Right atrium auricular region (tissue), 2 donors: ENCODE measurements around the gene PTCHD1. TPM values are rescaled to one million over a fixed set of nuclear protein-coding genes. Genes with fewer than 3 reads are reported as not detected.
A peak's percentile ranks its signal among the peaks of the same experiment; 100 is the strongest.

Source experiments
- DNase-seq: peaks from one replicate; pipeline ENCODE4 v3.0.0-alpha.2; 2019; ENCODE audit warnings: low spot score
- H3K27ac ChIP-seq, 2 donors: fragments of 200-600 bp; sonication (generic); 1 replicate in 1 of 2; 2 replicates in 1 of 2; pipeline ENCODE4 v1.5.1; 2016 to 2019
- H3K27me3 ChIP-seq, 2 donors: fragments of 200-600 bp; sonication (generic); one replicate each; pipeline versions ENCODE4 v1.5.1 to v1.6.0; 2017 to 2019
- H3K36me3 ChIP-seq: fragments of 200-600 bp; sonication (generic); one replicate; pipeline ENCODE4 v1.5.1; 2016
- H3K4me1 ChIP-seq, 2 donors: fragments of 200-600 bp; sonication (generic); one replicate each; pipeline versions ENCODE4 v1.5.1 to v1.6.0; 2017 to 2019
- H3K4me3 ChIP-seq, 2 donors: fragments of 200-600 bp; sonication (generic); 1 replicate in 1 of 2; 2 replicates in 1 of 2; pipeline ENCODE4 v1.5.1; 2017 to 2019; ENCODE audit warnings: mild to moderate bottlenecking in 1 of 2, moderate library complexity in 1 of 2
- H3K9me3 ChIP-seq, 2 donors: fragments of 200-600 bp; sonication (generic); one replicate each; pipeline ENCODE4 v1.5.1; 2019
- CTCF ChIP-seq, 2 donors: fragments of 200-600 bp; sonication (generic); IDR thresholded peaks; one replicate each; pipeline ENCODE4 v1.5.1; 2019; ENCODE audit warnings: antibody characterized with exemption in 2 of 2
- total RNA-seq, 2 donors: library from RNA; depleted of rRNA; stranded (reverse); fragments of >200 nt; gene quantifications; one replicate each; pipeline ENCODE4 v1.1.0, GENCODE V29; 2016

The PTCHD1 gene
- total RNA-seq, 2 donors from 2014 or later = 0.07 to 0.20 TPM

GRCh38 chrX:23331701-23332100, 2.9 kb upstream of the PTCHD1 start:
- no peak for DNase-seq
- Histone ChIP-seq H3K27ac (no peak overlapping the region), H3K9me3 (no peaks in the 10 kb centered on the region), H3K4me3 (peak overlapping the region in 1 of 2 donors; percentile 0), H3K36me3 (no peaks in the 10 kb centered on the region), H3K27me3 (peaks cover 0 to 3% of the 10 kb centered on the region in 2 donors), H3K4me1 (peaks cover 0 to 9% of the 10 kb centered on the region in 2 donors)
- no peak for TF ChIP-seq CTCF (IDR thresholded peaks at IDR 0.05)

GRCh38 chrX:23332101-23332887, 2.4 kb upstream of the PTCHD1 start:
- no peak for DNase-seq

GRCh38 chrX:23332888-23333821, 1.5 kb upstream of the PTCHD1 start:
- Histone ChIP-seq H3K36me3 (no peaks in the 10 kb centered on the region), H3K27ac (no peak overlapping the region), H3K4me1 (peaks cover 0 to 9% of the 10 kb centered on the region in 2 donors), H3K4me3 (peak overlapping the region in 1 of 2 donors; percentile 33), H3K9me3 (no peaks in the 10 kb centered on the region), H3K27me3 (peaks cover 0 to 3% of the 10 kb centered on the region in 2 donors)
- DNase-seq = no peak
- no peak for TF ChIP-seq CTCF (IDR thresholded peaks at IDR 0.05)

More at GRCh38 chrX:23332101-23332887, 2.4 kb upstream of the PTCHD1 start:
- Histone ChIP-seq H3K9me3 (no peaks in the 10 kb centered on the region), H3K4me1 (peaks cover 0 to 9% of the 10 kb centered on the region in 2 donors), H3K27me3 (peaks cover 0 to 3% of the 10 kb centered on the region in 2 donors), H3K27ac (no peak overlapping the region), H3K4me3 (peak overlapping the region in 1 of 2 donors; percentile 0), H3K36me3 (no peaks in the 10 kb centered on the region)
- TF ChIP-seq CTCF (IDR thresholded peaks at IDR 0.05) = no peak

- no peak for DNase-seq
- peak overlapping the region in 1 of 2 donors; percentile 33 for H3K4me3 ChIP-seq
- no peaks in the 10 kb centered on the region for H3K9me3 ChIP-seq
- H3K27me3 ChIP-seq = peaks cover 0 to 3% of the 10 kb centered on the region in 2 donors
- H3K4me1 ChIP-seq = peaks cover 0 to 9% of the 10 kb centered on the region in 2 donors
- TF ChIP-seq CTCF (IDR thresholded peaks at IDR 0.05) = no peak
- H3K27ac ChIP-seq = no peak overlapping the region
- no peaks in the 10 kb centered on the region for H3K36me3 ChIP-seq
Observed at GRCh38 chrX:23333842-23334520, 668 bp upstream of the PTCHD1 start.

GRCh38 chrX:23334521-23334847, 165 bp upstream of the PTCHD1 start:
- Histone ChIP-seq H3K27me3 (peaks cover 0 to 3% of the 10 kb centered on the region in 2 donors), H3K27ac (no peak overlapping the region), H3K9me3 (no peaks in the 10 kb centered on the region), H3K36me3 (no peaks in the 10 kb centered on the region), H3K4me1 (peaks cover 0 to 9% of the 10 kb centered on the region in 2 donors), H3K4me3 (peak overlapping the region in 1 of 2 donors; percentile 33)
- no peak for DNase-seq
- TF ChIP-seq CTCF (IDR thresholded peaks at IDR 0.05) = no peak
